Inflammatory macrophage treated with lipopolysaccharide for 4 hours (primary cell): ENCODE measurements around the gene NXPE1.

ENCODE experiments used
- DNase-seq: peaks from one replicate; pipeline ENCODE4 v3.0.0-alpha.2; 2020

The NXPE1 gene

GRCh38 chr11:114562166-114562916, 2.7 kb upstream of the NXPE1 start:
- no peak for DNase-seq

DNA sequence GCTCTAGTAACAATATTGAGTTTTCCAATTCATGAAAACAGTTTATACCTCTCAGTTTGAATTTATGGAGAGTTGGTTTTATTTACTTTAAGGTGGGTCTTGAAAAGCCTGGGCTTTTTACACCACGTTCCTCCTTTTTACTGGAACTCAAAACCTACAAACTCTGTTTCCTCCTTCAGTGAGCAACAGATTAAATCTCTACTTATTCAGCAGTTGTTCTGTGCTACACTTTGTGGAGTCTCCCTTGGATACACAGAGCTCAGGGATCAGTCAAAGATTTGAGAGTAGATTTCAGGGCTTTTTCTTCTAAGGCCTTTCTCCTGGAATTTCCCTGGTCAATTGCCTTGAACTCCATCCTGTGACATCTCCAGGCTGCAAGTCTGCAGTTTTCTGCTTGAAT, 3.5 kb downstream of the NXPE1 start:
- DNase-seq = no peak

DNA sequence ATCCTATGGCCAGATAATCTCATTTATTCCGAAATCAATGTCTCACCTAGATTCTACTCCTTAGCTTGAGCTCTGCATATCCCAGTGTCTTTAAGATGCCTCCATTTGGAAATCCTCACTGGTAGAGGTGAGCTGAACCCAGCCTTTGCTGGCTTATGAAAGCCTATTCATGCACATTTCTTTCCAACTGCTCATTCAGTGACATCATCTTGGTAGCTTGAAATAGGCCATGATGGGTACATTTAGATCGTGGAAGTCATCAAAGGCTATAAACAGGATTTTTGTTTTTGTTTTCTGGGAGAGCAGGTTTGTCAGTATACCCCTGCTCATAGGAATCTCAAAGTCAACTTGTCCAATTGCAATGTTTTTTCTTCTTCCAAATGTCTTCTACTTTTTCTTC, 6.0 kb downstream of the NXPE1 start:
- DNase-seq = no peak

GRCh38 chr11:114551060-114551459, 8.6 kb downstream of the NXPE1 start:
- no peak for DNase-seq

- no peak for DNase-seq
Measured at GRCh38 chr11:114525682-114526081, 34.0 kb downstream of the NXPE1 start.

DNA sequence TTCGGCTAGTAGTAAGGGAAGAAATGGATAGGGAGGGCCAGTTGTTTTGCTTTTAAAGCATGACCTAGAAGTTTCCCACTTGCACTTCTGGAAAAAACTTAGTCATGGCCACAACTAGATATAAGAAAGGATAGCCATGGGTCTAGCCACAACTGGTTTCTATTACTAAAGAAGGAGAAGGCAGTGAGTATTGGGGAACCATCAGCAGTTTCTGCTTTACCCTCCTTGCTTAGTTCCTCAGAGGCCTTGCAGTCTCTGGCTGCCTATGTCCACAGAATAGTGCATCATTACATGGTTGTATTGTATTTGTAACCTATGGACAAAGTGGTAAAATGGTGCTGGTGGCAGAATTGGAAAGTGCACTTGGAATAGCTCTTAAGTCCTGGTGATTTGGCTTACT, 35.6 kb downstream of the NXPE1 start:
- DNase-seq = no peak

- no peak for DNase-seq
Measured at GRCh38 chr11:114522818-114523217, 36.9 kb downstream of the NXPE1 start.

DNA sequence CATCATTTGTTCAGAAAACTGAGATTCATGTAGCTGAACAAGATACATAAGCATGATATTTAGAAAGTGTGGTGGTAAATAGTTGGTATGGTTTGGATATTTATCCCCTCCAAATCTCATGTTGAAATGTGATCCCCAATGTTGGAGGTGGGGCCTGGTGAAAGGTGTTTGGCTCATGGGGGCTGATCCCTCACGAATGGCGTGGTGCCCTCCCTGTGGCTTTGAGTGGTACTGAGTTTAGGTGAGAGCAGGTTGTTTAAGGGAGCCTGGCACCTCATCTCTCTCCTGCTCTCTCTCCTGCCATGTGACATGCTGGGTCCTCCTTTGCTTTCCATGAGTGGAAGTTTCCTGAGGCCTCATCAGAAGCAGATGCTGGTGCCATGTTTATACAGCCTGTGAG, 48.1 kb downstream of the NXPE1 start:
- DNase-seq = no peak

GRCh38 chr11:114511079-114511478, 48.6 kb downstream of the NXPE1 start:
- no peak for DNase-seq

DNA sequence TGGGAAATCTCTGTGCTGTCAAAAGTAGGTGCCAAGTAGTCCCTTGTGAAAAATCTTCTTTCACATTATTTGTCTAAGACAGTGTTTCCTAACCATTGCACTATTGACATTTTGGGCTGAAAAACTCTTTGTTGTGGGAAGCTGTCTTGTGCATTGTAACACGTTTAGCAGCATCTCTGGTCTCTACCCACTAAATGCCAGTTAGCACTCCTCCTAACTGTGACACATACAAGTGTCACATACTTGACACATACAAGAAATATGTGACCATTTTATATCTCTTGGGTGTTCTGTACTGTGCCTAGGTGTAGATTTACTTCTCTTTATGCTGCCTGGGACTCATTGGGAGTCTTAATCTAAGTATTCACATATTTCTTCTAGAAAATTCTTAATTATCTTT, 57.8 kb downstream of the NXPE1 start:
- no peak for DNase-seq

DNA sequence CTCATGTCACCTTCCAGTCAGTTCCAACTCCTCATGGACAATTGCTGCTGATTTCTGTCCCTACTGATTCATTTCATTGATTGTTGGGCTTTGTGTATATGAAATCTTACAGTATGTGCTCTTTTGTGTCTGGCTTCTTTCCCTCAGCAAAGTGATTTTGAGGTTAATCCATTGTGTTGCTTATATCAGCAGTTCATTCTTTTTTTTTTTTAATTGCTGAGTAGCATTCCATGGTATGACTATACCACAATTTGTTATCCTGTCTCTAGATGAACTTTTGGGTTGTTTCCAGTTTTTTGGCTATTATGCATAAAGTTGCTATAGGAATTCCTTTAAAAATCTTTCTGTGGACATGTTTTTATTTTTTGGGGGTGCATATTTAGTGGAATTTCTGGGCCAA, 59.9 kb downstream of the NXPE1 start:
- DNase-seq = no peak

- no peak for DNase-seq
Measured at GRCh38 chr11:114496915-114497314, 62.8 kb downstream of the NXPE1 start.

DNA sequence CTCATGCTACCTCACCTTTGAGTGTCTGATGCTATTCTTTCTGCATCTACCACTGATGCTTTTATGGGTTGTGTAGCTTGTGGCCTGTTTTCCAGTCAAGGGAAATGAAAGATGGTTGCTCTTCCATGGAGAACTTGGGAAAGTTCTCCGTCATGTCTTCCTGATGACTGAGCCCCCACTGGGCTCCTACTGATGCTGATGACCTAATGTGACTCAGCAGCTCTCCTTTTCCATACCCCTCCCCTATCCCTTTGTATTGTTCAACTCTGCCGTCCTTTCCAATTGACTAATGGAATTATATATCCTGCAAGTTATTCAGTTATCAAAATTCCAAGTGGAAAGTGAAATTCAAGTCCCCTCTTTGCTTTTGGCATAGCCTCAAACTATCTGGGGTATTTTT, 75.8 kb downstream of the NXPE1 start:
- no peak for DNase-seq

GRCh38 chr11:114482114-114482513, 77.6 kb downstream of the NXPE1 start:
- DNase-seq = no peak

GRCh38 chr11:114479331-114479730, 80.3 kb downstream of the NXPE1 start:
- no peak for DNase-seq

DNA sequence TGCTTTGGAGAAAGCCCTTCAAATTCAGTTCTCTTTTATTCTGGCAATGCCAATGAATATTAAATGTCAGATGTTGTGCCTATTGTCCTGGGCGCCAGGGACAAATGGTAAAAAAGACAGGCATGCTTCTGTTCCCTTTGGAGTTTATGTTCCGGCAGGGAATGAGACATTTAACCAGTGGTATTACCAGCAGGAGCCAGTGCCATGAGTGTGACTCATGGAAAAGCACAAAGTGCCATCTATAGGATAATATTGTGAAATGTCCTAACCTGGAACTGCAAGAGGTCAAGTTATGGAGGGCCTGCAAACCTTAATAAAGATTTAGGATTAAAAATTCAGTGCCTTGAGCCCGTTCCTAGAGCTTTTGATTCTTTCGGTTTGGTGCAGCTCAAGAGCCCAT, 80.9 kb downstream of the NXPE1 start:
- DNase-seq = no peak

DNA sequence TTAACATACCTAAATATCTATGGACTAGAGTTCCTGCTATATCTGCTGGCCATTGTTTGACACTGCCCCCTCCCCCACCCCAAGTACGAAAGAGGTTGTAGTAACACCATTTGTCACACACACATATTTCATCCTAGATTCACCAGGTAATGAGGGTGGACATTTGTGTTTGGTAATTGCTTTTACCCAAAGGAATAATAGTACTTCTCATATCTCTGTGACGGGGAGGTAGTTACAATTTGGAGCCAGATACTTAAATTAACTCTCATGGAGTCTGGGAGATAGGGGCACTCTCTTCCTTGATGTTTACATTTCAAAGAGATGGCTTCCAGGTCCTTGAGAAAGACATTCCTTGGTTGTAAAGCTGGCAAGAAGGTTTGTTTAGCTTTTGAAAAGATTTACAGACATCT, 81.7 kb downstream of the NXPE1 start:
- DNase-seq = no peak

DNA sequence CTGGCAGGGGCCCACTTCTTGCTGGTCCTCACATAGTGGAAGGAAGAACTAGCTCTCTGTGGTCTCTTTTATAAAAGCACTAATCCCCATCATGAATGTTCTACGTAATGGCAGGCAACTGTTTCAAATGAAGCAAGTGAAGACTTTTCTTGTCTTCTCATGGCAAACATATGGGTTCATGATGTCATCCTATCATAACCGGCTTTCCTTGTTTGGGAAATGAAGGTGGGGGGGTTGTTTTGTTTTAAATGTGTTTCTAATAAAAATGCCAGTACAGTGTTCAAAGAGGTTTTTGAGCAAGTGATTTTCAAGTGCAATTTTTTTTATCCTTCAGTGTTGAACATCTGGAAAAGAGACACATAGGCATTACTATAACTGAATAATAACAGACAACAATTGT, 87.0 kb downstream of the NXPE1 start:
- no peak for DNase-seq
